A673 (cell line): ENCODE results near the gene SCNN1A. TPM values are rescaled to one million over a fixed set of nuclear protein-coding genes. Genes with fewer than 3 reads are reported as not detected.

Experiments used
- BruUV-seq: library from RNA; stranded (reverse); fragments of 400-500 nt; replicated peaks from 2 replicates; lab custom pipeline; 2021; lab: Mats Ljungman, UMichigan
- CTCF ChIA-PET: fragments of 300-600 bp; sonication (Branson Sonifier 250); formaldehyde crosslinking; loops from one replicate; lab custom pipeline; 2022; ENCODE audit warnings: antibody characterized with exemption; lab: Charles Lee
- POLR2A ChIA-PET: fragments of 300-600 bp; sonication (Branson Sonifier 250); formaldehyde crosslinking; loops from one replicate; lab custom pipeline; 2022; ENCODE audit warnings: antibody characterized with exemption; ENCODE audit not compliant: low non-redundant PET; lab: Charles Lee
- DNase-seq: peaks from one replicate; pipeline ENCODE4 v3.0.0-alpha.2; 2015; ENCODE audit warnings: low spot score
- H3K27ac ChIP-seq: fragments of 200-600 bp; sonication (generic); 2 replicates; pipeline ENCODE4 v1.5.1; 2016; ENCODE audit warnings: mixed run types, low read depth, mild to moderate bottlenecking, mixed read lengths, antibody characterized with exemption, low read length; ENCODE audit not compliant: poor library complexity, severe bottlenecking
- H3K27me3 ChIP-seq: fragments of 200-600 bp; sonication (generic); replicated peaks from 2 replicates; pipeline ENCODE4 v1.6.1; 2017; ENCODE audit warnings: mixed run types, low read depth, mild to moderate bottlenecking, mixed read lengths, antibody characterized with exemption, low read length; ENCODE audit not compliant: insufficient read depth, poor library complexity
- H3K36me3 ChIP-seq: fragments of 200-600 bp; sonication (generic); 2 replicates; pipeline ENCODE4 v1.6.1; 2016; ENCODE audit warnings: mixed run types, mild to moderate bottlenecking, mixed read lengths, antibody characterized with exemption, low read length; ENCODE audit not compliant: insufficient read depth, poor library complexity, severe bottlenecking
- H3K4me1 ChIP-seq: fragments of 200-600 bp; sonication (generic); 2 replicates; pipeline ENCODE4 v1.6.1; 2017; ENCODE audit warnings: mixed run types, mild to moderate bottlenecking, mixed read lengths, antibody characterized with exemption, low read length; ENCODE audit not compliant: insufficient read depth, poor library complexity, severe bottlenecking
- H3K4me3 ChIP-seq: fragments of 200-600 bp; sonication (generic); 2 replicates; pipeline ENCODE4 v1.5.1; 2016; ENCODE audit warnings: low read depth, mixed run types, mild to moderate bottlenecking, mixed read lengths, low read length; ENCODE audit not compliant: poor library complexity, severe bottlenecking
- H3K9me3 ChIP-seq: fragments of 200-600 bp; sonication (generic); 2 replicates; pipeline ENCODE4 v1.6.1; 2016; ENCODE audit warnings: mixed run types, low read depth, mild to moderate bottlenecking, mixed read lengths, antibody characterized with exemption, low read length; ENCODE audit not compliant: poor library complexity, severe bottlenecking
- EZH2 ChIP-seq: fragments of 200-600 bp; sonication (generic); IDR thresholded peaks from 2 replicates; pipeline ENCODE4 v1.6.1; 2017; ENCODE audit warnings: borderline replicate concordance, low read depth, mild to moderate bottlenecking, mixed read lengths, antibody characterized with exemption, low read length; ENCODE audit not compliant: poor library complexity, severe bottlenecking
- intact Hi-C: fragments of 100-400 bp; cut with micrococcal nuclease; formaldehyde crosslinking; loops from one replicate; pipeline ENCODE4 v1.10.0; 2022; ENCODE audit not compliant: unreplicated experiment
- total RNA-seq: library from RNA; stranded (reverse); gene quantifications from 2 replicates; pipeline ENCODE4 v1.2.3, GENCODE V29; 2021
- TF ChIP-seq, protein P1 (sequence below): fragments of 300-800, 200-600 bp; sonication (generic); conservative IDR thresholded peaks from 2 replicates; pipeline ENCODE4 v1.5.1; 2017; ENCODE audit warnings: low read depth, mild to moderate bottlenecking, antibody characterized with exemption, low read length, moderate library complexity, mixed read lengths

The SCNN1A gene
- total RNA-seq, 1 experiment from 2014 or later = not detected

GRCh38 chr12:6326316-6327228 is 48.8 kb downstream of the SCNN1A start:
- ChIA-PET POLR2A (no interaction called here), CTCF (interaction anchor here (0.5 to 1.7 kb wide), 8 partner anchors 10 to 213 kb away, joined by 3 to 5 read pairs (median 3); no protein-coding TSS in a partner anchor)
- Histone ChIP-seq H3K27ac (no peak overlapping the region), H3K27me3 (no peaks in the 10 kb centered on the region), H3K36me3 (peaks cover 31% of the 10 kb centered on the region), H3K4me3 (no peak overlapping the region), H3K9me3 (no peaks in the 10 kb centered on the region), H3K4me1 (peaks cover 28% of the 10 kb centered on the region)
- intact Hi-C loops = no loop called here
- TF ChIP-seq, protein P1, sequence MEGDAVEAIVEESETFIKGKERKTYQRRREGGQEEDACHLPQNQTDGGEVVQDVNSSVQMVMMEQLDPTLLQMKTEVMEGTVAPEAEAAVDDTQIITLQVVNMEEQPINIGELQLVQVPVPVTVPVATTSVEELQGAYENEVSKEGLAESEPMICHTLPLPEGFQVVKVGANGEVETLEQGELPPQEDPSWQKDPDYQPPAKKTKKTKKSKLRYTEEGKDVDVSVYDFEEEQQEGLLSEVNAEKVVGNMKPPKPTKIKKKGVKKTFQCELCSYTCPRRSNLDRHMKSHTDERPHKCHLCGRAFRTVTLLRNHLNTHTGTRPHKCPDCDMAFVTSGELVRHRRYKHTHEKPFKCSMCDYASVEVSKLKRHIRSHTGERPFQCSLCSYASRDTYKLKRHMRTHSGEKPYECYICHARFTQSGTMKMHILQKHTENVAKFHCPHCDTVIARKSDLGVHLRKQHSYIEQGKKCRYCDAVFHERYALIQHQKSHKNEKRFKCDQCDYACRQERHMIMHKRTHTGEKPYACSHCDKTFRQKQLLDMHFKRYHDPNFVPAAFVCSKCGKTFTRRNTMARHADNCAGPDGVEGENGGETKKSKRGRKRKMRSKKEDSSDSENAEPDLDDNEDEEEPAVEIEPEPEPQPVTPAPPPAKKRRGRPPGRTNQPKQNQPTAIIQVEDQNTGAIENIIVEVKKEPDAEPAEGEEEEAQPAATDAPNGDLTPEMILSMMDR = peak; percentile 53
- no peak for TF ChIP-seq EZH2
- DNase-seq = peak; percentile 82
- BruUV-seq = no TSS peak

DNA sequence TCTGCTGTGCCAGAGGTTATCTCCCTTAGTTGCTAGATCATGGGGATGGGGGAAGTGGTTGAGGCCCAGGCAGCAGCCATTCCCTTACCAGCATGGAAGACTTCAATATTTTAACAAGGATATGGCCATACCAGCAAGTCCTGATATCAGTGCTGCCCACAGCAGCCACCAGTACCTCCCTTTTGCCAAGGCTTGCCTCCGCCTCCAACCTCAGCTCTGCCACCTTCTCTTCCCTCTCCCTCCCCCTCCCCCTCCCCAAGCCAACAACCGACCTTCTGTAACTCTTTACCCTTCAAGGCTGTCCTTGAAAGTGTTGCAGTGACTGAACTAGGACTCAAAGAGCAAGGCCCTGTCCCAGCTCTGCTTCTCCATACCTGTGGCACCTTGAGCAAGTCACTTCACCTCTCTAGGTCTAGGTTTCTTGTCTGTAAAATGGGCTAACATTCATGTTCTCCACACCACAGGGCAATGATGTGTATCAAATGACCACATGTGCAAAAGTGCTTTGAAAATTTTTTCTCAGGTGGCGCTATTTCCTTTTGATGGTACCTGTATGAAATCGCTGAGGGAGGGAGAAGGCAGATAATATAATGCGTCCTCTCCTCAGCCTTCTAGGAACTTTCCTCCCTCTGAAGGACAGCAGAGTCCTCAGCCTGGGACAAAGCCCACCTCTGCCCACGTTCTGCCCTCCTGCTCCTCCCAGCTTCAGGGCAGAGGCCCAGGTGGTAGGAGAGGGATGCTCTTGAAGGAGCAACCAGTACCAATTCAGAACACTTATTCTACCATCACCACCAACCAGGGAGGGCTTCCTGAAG is 50.2 kb downstream of the SCNN1A start:
- POLR2A ChIA-PET = interaction anchor here (0.7 kb wide), 1 partner anchor 213 kb away, joined by 3 read pairs; no protein-coding TSS in a partner anchor

More for the DNA sequence above, 50.2 kb downstream of the SCNN1A start:
- Histone ChIP-seq H3K4me3 (no peak overlapping the region), H3K27me3 (no peaks in the 10 kb centered on the region), H3K4me1 (peaks cover 28% of the 10 kb centered on the region), H3K27ac (peak overlapping the region; percentile 82), H3K36me3 (peaks cover 17% of the 10 kb centered on the region), H3K9me3 (no peaks in the 10 kb centered on the region)
- no peak for TF ChIP-seq EZH2
- TF ChIP-seq, protein P1 = no peak
- CTCF ChIA-PET = interaction anchor here (1.2 kb wide), 1 partner anchor 43 kb away, joined by 3 read pairs; no protein-coding TSS in a partner anchor
- DNase-seq = no peak
- no TSS peak for BruUV-seq
- intact Hi-C loops = loop anchor here (5.0 kb wide), 2 partner anchors 137 to 212 kb away; no protein-coding TSS in a partner anchor
